HG03520 (cell line): Measurements from ENCODE around the gene ZNF487.
"Not testable (repeated sequence)": the region's sequence is repeated elsewhere in the genome, so short reads cannot be mapped to it uniquely, and the experiment has no call there.

Source experiments
- ATAC-seq: cut with Tn5 transposase; IDR thresholded peaks from one replicate; pipeline ENCODE4 v1.9.1; 2021; ENCODE audit warnings: mild to moderate bottlenecking, moderate library complexity; ENCODE audit not compliant: unreplicated experiment

Gene ZNF487

DNA sequence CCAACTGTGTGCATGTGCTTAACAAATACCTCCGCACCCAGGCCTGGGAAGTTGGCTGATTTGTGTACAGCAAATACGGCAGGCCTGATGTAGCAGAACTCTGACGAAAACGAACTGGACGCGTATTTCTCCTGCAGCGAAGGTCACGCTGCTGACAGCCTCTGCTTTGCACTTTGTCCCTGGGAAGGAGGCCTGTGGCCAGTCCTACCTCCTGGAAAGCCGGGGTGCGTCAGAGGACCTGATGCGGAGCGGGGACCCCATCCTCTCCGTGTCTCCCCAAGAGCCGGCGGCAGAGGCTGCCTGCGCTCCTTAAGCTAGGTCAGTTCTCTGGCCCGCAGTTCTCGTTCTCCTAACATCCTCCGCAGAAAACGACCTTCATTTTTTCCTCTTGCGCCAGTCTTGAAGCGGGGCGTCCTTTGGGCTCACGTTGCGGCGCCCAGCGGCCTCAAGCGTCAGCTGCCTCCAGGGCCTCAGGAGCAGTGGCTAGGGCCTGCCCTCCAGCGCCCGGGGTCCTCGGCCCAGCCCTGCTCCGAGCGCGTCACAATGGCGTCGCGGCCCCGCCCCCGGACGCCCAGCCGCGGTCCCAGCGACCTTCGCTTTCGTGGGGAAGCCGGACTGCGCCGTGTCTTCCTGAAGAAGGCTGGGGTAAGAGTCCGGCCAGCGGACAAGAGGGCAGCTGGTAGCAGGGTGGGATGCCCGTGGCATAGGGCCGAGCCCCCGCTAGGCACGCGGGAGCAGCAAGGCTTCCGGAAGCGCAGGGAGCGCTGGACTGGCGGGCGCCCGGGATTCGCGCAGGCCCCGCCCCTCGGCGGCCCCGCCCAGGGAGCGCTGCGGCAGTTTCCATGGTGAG is at the start of gene ZNF487:
Gene ZNF487, plus strand, starts transcription at position 821 of the 850 bp plus-strand sequence. CDS start 38,703 bp downstream, outside the sequence.
- ATAC-seq, result peak; percentile 95

DNA sequence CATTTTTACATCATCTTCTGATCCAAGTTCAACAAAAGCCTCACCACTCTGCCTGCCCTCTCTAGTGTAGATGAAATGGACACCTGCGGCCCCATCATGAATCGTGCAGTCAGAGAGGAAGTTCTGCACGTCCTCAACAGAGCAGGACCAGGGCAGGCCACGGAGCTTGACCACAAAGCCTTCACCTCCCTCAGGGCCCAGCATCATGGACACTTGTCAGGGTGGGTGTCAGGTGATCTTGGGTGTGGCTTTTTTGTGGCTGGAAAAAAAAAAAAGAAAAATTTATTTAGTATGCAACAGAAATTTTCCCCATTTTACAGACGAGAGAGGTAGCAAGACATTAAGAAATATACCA is 49.3 kb upstream of the ZNF487 start:
- ATAC-seq, result no peak

DNA sequence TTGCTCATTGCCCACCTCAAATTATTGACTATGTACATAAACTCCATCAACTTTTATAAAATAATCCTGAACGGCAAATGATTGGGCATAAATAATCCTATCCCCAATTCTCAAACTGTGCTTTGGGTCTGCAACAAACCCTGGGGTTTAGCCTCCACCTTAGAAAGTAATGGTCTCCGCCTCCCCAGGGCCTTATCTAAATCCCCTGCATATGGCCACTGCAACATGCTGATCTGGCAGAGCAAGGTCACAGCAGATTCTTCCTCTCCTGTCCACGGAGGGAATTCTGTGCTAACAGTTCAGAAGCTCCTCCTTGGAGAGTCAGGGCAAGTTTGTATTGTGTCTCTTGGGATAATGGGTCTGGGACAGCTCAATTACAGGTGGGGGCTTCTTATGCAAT is 47.0 kb upstream of the ZNF487 start:
- ATAC-seq, result no peak

DNA sequence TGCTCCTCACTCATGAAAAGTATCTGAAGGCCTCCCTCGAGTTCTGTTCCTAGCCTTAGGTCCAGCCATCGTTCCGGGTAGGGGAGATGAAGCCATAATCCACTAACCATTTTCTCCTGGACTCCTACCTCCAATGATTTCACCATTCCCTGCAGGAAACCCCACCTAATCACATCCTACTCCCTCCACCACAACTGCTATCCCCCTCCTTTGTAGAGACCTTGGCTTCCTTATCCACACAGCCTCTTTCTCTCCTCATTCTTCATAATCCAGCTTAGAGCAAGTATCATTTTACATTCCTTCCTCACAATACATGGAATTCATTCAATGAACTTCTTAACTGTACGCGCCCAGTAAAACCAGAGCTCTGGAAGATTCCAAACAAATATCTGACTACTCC is 46.6 kb upstream of the ZNF487 start:
- no peak for ATAC-seq

DNA sequence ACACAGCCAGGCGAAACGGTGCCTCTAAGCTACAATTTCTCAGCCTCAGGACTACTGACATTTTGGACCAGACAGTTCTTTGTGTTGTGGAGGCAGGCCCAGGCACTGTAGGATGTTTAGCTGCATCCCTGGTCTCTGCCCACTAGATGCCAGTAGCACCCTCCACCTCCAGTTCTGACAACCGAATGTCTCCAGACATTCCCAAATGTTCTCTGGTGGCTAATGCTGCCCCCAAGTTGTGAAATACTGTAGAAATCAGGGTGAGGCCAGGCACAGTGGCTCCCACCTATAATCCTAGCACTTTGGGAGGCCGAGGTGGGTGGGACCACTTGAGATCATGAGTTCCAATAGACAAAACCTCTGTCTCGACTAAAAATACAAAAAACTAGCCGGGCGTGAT is 46.2 kb upstream of the ZNF487 start:
- no peak for ATAC-seq

DNA sequence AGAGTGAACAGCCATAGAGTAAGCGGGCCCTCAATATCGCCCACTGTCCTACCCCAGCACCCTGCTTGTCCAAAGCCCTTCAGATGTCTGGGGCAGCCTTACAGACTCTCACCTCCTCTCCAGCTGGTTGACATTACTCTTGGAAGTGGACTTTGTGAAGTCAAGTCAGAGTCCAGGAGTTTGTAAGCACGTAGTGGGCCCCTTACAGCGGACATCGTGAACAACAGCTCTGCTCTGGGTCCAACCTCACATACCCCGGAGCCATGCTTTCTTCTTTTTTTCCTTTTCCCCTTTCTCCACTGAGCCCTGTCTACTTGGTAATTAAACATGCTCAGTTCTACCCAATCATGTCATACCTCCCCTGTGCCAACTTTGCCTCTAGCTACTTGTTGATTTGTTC is 45.4 kb upstream of the ZNF487 start:
- ATAC-seq, result no peak

DNA sequence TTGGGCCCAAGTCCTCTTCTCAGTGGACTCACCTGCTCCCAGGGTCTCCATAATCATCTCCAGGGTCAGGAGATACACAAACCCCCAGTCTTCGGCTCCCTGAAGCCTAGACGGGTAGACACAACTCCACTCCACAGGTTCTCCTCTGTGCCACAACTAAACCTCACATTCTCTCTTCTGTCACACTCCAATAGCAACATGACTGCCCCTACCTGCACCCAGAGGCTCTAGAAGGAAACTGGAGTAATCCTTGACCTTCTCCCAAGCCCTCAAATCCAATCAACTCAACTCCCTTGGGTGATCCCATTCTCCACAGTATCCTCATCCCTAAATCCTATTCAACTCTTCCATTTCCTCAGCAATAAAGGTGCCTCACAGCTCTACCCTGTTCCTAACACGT is 44.2 kb upstream of the ZNF487 start:
- ATAC-seq, result no peak

DNA sequence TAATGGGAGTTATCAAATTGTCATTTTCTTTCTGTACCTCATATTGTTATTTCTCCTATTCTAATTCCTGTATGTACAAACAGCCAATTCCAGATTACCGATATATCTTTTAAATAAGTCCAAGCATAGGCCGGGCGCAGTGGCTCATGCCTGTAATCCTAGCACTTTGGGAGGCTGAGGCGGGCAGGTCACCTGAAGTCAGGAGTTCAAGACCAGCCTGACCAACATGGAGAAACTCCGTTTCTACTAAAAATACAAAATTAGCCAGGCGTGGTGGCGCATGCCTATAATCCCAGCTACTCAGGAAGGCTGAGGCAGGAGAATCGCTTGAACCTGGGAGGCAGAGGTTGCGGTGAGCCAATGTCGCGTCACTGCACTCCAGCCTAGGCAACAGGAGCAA is 43.7 kb upstream of the ZNF487 start:
- not testable (repeated sequence) for ATAC-seq

DNA sequence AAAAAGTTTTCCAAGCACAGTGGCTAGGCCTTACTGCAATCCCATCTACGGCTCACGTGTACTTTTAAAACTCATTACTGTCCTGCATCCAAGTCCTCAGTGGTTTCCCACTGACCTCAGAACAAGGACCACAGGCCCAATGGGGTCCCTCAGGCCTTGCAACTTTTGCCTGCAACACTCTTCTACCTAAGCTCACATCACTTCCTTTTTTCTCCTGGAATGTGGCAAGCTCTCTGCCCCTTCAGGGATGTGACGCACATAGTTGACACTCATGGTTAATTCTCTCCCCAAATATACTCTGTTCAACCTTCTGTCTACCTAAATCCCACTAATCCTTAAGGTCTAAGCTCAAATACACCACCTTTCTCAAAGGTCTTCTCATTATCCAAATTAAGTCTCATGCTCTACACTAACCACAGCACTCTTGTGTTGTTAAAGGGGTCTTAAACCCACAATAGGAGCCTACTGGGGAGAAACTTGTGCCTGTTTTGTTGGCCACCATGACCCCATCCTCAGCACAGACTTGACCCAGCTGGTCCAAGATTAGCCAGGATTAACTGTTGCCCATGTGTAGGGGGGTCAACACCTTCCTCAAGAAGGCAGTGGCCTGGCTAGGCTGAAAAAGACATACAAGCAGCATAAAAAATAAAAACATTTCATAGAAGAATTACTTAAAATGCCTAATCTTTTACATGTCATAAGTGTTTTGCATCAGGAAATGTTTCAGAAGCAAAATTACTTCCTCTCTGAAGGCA is 43.1 kb upstream of the ZNF487 start:
- ATAC-seq, result no peak

DNA sequence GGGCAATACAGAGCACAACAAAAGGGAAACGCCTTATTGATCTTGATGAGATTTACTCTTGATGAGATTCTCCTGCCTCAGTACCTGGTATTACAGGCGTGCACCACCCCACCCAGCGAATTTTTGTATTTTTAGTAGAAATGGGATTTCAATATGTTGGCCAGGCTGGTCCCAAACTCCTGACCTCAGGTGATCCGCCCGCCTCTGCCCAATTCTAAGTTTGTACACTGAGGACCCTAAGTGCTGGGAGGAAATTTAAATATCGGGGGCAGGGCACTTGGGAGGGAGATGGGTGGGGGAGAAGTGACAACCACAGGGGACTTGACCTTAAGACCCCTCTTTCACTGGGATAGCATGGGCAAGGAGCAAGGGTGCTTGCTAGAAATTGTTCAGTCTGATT is 42.0 kb upstream of the ZNF487 start:
- ATAC-seq, result no peak

DNA sequence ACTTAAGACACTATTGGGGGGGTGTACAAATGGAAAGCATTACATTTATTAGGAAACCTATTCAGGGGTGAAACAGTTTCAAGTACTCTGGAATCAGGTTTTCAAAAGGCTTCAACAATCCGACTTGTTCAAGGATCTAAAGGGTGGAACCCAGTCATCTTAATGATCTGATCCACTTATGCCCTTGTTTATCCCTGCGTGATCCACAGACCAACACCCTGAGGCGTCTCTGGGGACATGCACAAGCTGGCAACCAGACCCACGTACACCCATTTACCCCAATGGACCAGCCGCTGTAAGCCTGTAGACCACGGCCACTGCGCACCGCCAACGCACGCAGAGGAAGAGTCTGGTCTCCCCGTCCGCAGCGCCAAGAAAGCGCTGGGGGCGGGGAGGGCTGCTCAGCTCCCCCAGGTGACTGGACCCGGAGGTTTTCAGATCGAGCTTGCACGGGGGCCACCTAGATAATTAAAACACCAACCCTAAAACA is 41.3 kb upstream of the ZNF487 start:
- ATAC-seq, result no peak

DNA sequence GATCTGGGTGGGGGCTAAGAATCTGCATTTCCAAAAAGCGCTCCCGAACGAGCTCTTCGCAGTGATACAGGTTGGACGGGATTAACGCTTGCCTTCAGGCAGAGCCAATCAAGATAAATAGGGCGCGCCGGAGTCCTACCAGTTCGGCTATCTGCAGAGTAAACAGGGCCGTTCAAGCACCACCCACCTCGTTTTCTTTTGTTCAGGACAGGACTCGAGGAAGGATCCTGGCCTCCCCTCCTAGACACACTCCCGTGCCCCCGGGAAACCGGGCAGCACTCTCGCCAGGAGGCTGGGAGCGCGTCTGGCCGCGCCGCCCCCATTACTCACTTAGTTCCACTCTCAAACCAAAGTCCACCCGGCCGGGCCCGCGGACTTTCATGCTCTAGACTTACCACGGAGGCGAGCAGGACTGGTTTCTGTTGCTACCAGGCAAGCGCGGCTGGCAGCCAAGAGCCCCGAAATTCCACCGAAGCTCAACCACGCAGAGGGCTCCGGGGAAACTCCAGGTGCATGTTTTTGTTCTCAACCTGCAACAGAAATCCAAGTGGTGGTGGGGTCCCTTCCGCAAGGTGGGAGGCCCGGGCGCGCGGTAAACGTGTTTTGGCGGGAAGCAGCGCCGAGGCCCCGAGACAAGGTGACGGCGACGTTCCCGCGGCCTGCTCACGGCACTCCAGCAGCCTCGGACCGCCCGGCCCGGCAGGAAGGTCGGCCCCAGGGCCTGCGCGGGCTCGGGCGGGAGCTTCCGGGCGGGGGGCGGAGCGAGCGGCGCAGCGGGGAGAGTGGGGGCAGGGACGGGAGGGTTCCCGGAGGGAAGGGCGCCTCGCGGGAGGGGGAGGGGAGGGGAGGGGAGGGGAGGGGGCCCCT is 40.6 kb upstream of the ZNF487 start:
- peak; percentile 37 for ATAC-seq

DNA sequence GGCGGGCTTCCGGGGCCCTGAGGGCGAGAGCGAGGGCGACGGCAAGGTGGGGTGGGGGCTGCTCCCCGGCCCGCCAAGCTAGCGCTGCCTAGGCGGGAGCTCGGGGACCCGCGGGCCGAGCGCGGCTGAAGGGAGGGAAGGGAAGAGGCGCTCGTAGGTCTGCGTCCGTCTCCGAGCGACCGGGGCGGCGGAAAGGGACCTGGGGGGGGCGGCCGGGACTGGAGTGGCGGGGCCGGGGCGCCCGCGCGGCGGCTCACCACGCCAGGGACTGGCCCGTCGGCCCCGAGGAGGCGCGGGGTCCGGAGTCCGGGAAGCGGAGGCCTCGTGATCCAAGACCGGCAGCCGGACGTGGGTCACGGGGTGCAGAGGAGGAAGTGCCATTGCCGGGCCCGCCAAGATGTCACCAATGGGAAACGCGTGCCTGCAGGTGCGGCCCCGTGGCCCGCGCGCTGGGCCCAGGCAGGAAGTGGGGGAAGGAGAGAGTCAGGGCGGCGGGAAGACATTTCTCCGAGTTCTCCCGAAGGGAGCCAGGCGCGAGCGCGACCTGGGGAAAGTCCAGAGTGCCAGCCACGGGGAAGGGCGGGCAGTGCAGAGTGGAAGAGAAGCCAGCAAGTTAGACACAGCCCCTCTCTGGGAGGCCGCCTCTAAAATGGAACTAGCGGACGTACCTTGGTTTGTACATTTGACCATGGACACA is 39.8 kb upstream of the ZNF487 start:
- ATAC-seq, result peak; percentile 70

DNA sequence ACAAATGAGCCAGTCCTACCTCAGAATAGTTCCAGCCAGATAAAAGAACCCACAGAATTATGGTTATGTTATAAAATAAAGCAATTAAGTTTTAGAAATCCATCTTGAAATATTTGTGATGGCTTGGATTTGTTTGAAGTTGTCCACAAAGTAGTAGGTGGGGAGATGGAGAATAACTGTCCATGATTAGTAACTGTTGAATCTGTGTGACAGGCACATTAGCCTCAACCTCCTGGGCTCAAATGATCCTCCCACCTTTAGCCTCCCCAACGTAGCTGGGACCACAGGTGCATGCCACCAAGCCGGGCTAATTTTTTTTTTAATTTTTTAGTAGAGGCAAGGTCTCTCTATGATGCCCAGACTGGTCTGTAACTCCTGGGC is 38.0 kb upstream of the ZNF487 start:
- no peak for ATAC-seq

DNA sequence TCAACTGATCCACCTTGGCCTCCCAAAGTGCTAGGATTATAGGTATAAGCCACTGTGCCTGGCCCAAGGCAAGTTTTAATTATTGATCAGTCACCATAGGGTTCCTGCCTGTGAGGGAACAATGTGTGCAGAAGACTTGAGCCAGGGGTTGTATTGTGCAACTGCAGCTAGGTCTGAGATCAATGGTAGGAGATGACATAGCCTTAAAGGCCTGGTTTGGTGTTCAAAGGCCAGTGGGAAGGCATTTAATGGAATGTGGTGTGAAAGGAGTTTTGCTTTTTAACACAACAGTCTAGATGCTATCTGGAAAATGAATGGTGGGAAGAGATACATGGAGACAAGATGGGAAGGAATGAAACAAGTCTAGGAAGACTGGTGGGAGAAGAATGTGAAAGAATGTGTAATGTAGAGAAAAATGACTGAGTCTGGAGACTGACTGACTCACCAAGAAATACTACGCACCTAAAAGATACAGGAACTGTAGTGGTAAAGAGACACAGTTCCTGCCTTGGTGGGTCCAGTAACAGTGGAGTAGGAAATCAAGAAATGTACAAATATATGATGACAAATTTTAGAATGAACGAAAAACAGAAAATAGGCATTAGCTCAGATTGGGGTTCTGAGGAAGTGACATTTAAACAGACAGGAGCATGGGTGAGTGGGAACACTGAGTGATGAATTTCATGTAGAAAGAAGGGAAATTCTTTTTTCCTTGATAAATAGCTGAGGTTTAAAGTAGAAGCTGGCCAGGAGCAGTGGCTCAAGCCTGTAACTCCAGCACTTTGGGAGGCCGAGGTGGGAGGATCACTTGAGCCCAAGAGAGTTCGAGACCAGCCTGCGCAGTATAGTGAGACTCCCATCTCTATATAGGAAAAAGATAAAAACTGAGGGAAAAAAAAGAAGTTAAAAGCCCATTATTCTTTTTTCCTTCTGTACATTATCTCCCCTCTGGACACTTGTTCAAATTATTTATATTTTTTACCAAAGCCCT is 37.3 kb upstream of the ZNF487 start:
- no peak for ATAC-seq

DNA sequence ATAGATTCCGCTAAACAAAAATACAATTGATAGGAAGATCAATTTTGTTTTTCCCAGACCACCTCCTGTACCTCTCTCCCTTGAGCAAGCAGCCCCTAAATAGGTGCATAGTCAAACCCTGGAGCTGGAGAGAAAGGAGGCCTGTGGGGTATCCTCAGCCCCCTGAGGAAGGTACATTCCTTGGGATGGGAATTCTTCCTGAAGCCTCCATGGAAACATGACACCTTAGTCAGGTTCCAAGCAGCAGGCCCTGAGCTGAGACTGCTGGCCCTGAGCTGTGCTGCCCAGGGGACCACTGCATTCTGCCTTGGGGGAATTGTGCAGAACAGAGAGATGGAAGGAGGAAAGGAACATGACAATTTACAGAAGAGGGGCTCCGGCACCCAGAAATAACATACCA is 35.3 kb upstream of the ZNF487 start:
- ATAC-seq, result no peak

DNA sequence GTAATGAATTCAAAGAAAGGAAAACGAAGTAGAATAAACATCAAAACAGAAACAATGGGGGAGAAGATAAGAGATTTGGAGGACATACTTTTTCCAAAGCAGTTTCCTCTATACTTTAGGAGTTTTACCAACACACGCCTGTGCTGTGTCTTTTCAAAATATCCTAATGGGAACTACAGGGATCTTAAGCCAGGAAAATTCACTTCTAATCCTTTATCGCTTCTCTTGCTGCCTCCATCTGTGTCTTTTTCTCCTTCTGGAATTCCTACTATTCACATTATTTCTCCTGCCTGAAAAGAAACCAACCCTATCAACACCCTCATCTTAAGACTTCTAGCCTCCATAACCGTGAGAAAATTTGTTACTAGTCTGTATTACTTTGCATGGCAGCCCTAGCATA is 34.7 kb upstream of the ZNF487 start:
- no peak for ATAC-seq

DNA sequence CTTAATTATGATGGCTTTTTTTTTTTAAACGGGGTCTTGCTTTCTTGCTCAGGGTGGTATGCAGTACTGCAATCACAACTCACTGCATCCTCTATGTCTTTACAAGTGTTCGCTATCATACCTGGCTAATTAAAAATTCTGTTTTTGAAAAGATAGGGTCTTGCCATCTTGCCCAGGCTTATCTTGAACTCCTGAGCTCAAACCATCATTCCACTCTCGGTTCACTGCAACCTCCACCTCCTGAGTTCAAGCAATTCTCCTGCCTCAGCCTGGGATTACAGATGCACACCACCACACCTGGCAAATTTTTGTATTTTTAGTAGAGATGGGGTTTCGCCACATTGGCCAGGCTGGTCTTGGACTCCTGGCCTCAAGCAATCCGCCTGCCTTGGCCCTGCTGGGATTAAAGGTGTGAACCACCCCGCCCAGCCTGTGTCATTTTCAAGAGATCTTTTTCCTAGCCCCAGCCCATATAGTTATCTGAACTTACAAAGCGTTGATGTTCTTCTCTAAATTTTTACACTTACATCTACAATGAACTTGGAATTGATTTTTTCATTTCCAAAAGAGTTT is 33.9 kb upstream of the ZNF487 start:
- ATAC-seq, result no peak
